Upper lobe of left lung (tissue), 4 donors: Measurements from ENCODE around the gene SNTG2.

ENCODE experiments used
- CTCF ChIP-seq, 6 experiments: fragments of 450-650 bp in 4 of 6; fragments of 200-600 bp in 2 of 6; sonication (generic) in 2 of 6; IDR thresholded peaks; one replicate each; pipeline ENCODE4 v1.5.1; 2016 to 2019; ENCODE audit warnings: antibody characterized with exemption in 6 of 6
- EP300 ChIP-seq, 4 donors: sonication (generic); formaldehyde crosslinking; IDR thresholded peaks; one replicate each; pipeline ENCODE4 v1.5.1; 2017; ENCODE audit warnings: antibody characterized with exemption in 4 of 4, control low read depth in 2 of 4
- POLR2A ChIP-seq, 4 donors: fragments of 450-650 bp; IDR thresholded peaks; one replicate each; pipeline ENCODE4 v1.5.1; 2016 to 2017; ENCODE audit warnings: antibody characterized with exemption in 4 of 4, mild to moderate bottlenecking in 2 of 4
- POLR2AphosphoS5 ChIP-seq, 2 donors: sonication (generic); formaldehyde crosslinking; IDR thresholded peaks; one replicate each; pipeline ENCODE4 v1.5.1; 2017; ENCODE audit warnings: antibody characterized with exemption in 2 of 2

GRCh38 chr2:1104364-1104763 is 153.7 kb downstream of the SNTG2 start:
- no peak for TF ChIP-seq POLR2A (IDR thresholded peaks at IDR 0.05)
- no peak for TF ChIP-seq CTCF (IDR thresholded peaks at IDR 0.05)
- no peak for TF ChIP-seq POLR2AphosphoS5 (IDR thresholded peaks at IDR 0.05)
- no peak for TF ChIP-seq EP300 (IDR thresholded peaks at IDR 0.05)
